Left lung (tissue), 10 donors: Measurements from ENCODE around the gene SULT1B1. TPM values are rescaled to one million over a fixed set of nuclear protein-coding genes. Genes with fewer than 3 reads are reported as not detected.
"Not testable (repeated sequence)": the region's sequence is repeated elsewhere in the genome, so short reads cannot be mapped to it uniquely, and the experiment has no call there.

Source experiments
- ATAC-seq: fragments of 200-7000 bp; cut with Tn5 transposase; one replicate; pipeline ENCODE4 v1.9.1; 2020; ENCODE audit warnings: moderate library complexity
- DNase-seq, 4 donors: peaks; one replicate each; pipeline ENCODE4 v3.0.0-alpha.2; 2013 to 2020
- H3K27ac ChIP-seq, 2 donors: fragments of 200-600 bp; sonication (generic) in 1 of 2; one replicate each; pipeline versions ENCODE4 v1.5.0 to v1.8.0; 2020 to 2021
- H3K27me3 ChIP-seq, 2 donors: fragments of 200-600 bp; sonication (generic) in 1 of 2; one replicate each; pipeline versions ENCODE4 v1.5.0 to v1.8.0; 2020 to 2021
- H3K36me3 ChIP-seq, 2 donors: fragments of 200-600 bp; sonication (generic) in 1 of 2; one replicate each; pipeline versions ENCODE4 v1.5.0 to v1.8.0; 2020 to 2021
- H3K4me1 ChIP-seq, 2 donors: fragments of 200-600 bp; one replicate each; pipeline ENCODE4 v1.8.0; 2021
- H3K4me3 ChIP-seq, 2 donors: fragments of 200-600 bp; sonication (generic) in 1 of 2; one replicate each; pipeline versions ENCODE4 v1.5.0 to v1.8.0; 2020 to 2021; ENCODE audit warnings: mild to moderate bottlenecking in 1 of 2
- H3K9me3 ChIP-seq, 2 donors: fragments of 200-600 bp; sonication (generic) in 1 of 2; one replicate each; pipeline versions ENCODE4 v1.5.0 to v1.8.0; 2020 to 2021
- CTCF ChIP-seq, 2 donors: fragments of 200-600 bp; sonication (generic) in 1 of 2; IDR thresholded peaks; one replicate each; pipeline versions ENCODE4 v1.5.0 to v1.8.0; 2021; ENCODE audit warnings: antibody characterized with exemption in 2 of 2
- intact Hi-C, 2 donors: fragments of 100-400 bp; cut with DNase I; formaldehyde crosslinking; loops; one replicate each; pipeline versions ENCODE4 v1.11.2 to v1.14.2; 2022
- polyA plus RNA-seq, 6 donors: library from polyadenylated mRNA; unstranded; fragments of 120-200 nt; gene quantifications; one replicate each; pipeline ENCODE4 v1.2.1, GENCODE V29; 2013; ENCODE audit not compliant: insufficient read length in 6 of 6
- total RNA-seq, 2 donors: library from RNA; stranded (reverse); fragmentation: NEBNext Ultra II Directional; extraction: Animal tissue kit (Norgen Biotek cat#: 25700); gene quantifications; one replicate each; pipeline ENCODE4 v1.2.1, GENCODE V29; 2021
- donor health status: DM: no; HTN: yes; CAD: no.
- donor health status: DM: no; HTN: no; CAD: no.

SULT1B1 gene
- total and polyA plus RNA-seq, 8 donors: 1.0 to 25.0 (median 2.4) TPM

- Histone ChIP-seq H3K27me3 (no peaks in the 10 kb centered on the region), H3K27ac (no peak overlapping the region), H3K36me3 (no peaks in the 10 kb centered on the region), H3K4me1 (no peaks in the 10 kb centered on the region), H3K4me3 (no peak overlapping the region), H3K9me3 (no peaks in the 10 kb centered on the region)
- ATAC-seq (no peak), DNase-seq (peak in 2 of 4 donors; percentile 75 to 86)
- intact Hi-C loops: no loop called here
- no peak for TF ChIP-seq CTCF (IDR thresholded peaks at IDR 0.05)
Measured at GRCh38 chr4:69776696-69777095, 16.3 kb upstream of the SULT1B1 start.

GRCh38 chr4:69775321-69775867 lies 15.0 kb upstream of the SULT1B1 start:
- TF ChIP-seq CTCF (IDR thresholded peaks at IDR 0.05): no peak
- H3K9me3 ChIP-seq: no peaks in the 10 kb centered on the region
- no peak for DNase-seq
- no peaks in the 10 kb centered on the region for H3K36me3 ChIP-seq
- no peak for ATAC-seq
- H3K4me1 ChIP-seq: no peaks in the 10 kb centered on the region
- H3K4me3 ChIP-seq: no peak overlapping the region
- H3K27ac ChIP-seq: no peak overlapping the region
- intact Hi-C loops: no loop called here
- H3K27me3 ChIP-seq: no peaks in the 10 kb centered on the region

GRCh38 chr4:69773484-69773883 lies 13.1 kb upstream of the SULT1B1 start:
- Histone ChIP-seq H3K27ac (no peak overlapping the region), H3K36me3 (no peaks in the 10 kb centered on the region), H3K4me1 (no peaks in the 10 kb centered on the region), H3K4me3 (no peak overlapping the region), H3K9me3 (no peaks in the 10 kb centered on the region), H3K27me3 (no peaks in the 10 kb centered on the region)
- TF ChIP-seq CTCF (IDR thresholded peaks at IDR 0.05): no peak
- intact Hi-C loops: no loop called here
- no peak for DNase-seq
- no peak for ATAC-seq

- H3K27me3 ChIP-seq, H3K4me1 ChIP-seq, ATAC-seq, H3K36me3 ChIP-seq, H3K4me3 ChIP-seq, H3K27ac ChIP-seq, H3K9me3 ChIP-seq, intact Hi-C loops, DNase-seq: not testable (repeated sequence)
Measured at GRCh38 chr4:69768554-69768953, 8.1 kb upstream of the SULT1B1 start.

- no peak for TF ChIP-seq CTCF (IDR thresholded peaks at IDR 0.05)
- no peak for DNase-seq
- Histone ChIP-seq H3K27ac (no peak overlapping the region), H3K4me3 (no peak overlapping the region), H3K27me3 (no peaks in the 10 kb centered on the region), H3K9me3 (no peaks in the 10 kb centered on the region), H3K4me1 (peaks cover 0 to 8% of the 10 kb centered on the region in 2 donors), H3K36me3 (no peaks in the 10 kb centered on the region)
- ATAC-seq: no peak
- intact Hi-C loops: no loop called here
Measured at GRCh38 chr4:69765751-69766150, 5.3 kb upstream of the SULT1B1 start.

- intact Hi-C loops: no loop called here
- no peak overlapping the region for H3K27ac ChIP-seq
- peaks cover 0 to 9% of the 10 kb centered on the region in 2 donors for H3K4me1 ChIP-seq
- no peak overlapping the region for H3K4me3 ChIP-seq
- ATAC-seq (no peak), DNase-seq (no peak)
- H3K36me3 ChIP-seq: no peaks in the 10 kb centered on the region
- no peaks in the 10 kb centered on the region for H3K9me3 ChIP-seq
- H3K27me3 ChIP-seq: no peaks in the 10 kb centered on the region
- TF ChIP-seq CTCF (IDR thresholded peaks at IDR 0.05): no peak
Measured at GRCh38 chr4:69764311-69764710, 3.9 kb upstream of the SULT1B1 start.
